ELF-1 (cell line): ENCODE measurements around the gene MGAT3.

Experiments used
- DNase-seq: peaks from one replicate; pipeline ENCODE4 v3.0.0-alpha.2; 2016; ENCODE audit warnings: low read depth, low spot score

The MGAT3 gene

DNA sequence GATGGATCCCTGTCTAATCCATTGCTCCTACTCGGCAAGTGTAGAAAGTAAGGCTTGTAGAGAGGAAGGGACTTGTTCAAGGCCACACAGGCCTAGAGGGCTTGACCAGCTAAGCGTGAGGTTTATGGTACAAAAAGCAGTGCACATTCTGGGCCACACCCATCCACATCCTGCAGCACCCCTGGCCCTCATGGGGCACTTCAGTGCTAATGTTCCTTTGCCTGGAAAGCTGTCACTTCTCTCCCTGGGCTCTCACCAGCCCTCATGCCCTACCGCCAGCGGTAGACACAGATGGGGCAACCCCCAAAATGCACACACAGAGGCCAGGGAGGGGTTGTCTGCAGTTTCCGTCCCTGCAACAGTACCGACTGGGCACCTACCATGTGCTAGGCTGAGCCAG lies 7.1 kb upstream of the MGAT3 start:
- no peak for DNase-seq

DNA sequence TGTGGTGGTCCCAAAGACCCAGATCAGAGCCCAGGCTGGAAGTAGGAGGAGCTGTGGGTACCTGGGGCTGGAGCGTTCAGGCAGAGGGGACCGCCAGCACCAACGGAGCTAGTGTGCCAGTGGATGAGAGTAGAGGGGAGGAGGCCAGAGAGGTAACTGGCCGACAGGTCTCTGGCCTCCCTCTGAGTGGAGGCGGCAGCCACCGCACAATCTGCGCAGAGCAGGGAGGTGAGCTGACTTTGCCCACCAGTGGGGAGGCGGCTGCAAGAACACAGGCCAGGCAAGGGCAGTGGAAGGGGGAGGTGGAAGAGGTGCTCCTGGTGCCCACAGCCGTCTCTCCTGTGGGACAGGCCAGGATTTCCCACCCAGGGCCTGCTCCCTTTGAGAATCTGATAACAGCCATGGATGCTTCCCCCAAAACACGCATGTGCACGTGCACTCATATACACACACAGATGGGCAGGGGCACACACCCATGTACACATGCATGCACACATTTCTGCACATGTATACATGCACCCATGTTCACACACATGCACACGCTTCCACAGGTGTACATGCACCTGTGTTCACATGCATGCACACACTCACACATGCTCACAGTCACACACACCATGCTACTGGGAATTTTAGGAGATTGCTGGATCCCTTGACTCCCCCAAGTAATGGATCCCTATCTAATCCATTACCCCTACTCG lies 6.4 kb upstream of the MGAT3 start:
- no peak for DNase-seq

DNA sequence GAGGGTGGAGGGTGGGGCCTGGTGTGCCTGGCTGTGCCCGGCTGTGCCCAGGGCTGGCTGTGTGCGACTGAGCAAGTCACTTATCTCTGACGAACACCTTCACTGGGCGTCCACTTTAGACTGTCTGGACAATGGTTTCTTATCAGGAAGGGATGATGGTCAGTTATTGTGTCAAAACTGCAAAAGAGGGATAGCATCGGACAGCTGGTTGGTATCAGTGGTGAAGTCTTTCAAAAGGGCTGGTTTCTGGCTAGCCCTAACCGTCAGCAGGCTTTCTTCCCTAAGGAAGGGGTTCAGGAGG lies 4.1 kb upstream of the MGAT3 start:
- DNase-seq = no peak

DNA sequence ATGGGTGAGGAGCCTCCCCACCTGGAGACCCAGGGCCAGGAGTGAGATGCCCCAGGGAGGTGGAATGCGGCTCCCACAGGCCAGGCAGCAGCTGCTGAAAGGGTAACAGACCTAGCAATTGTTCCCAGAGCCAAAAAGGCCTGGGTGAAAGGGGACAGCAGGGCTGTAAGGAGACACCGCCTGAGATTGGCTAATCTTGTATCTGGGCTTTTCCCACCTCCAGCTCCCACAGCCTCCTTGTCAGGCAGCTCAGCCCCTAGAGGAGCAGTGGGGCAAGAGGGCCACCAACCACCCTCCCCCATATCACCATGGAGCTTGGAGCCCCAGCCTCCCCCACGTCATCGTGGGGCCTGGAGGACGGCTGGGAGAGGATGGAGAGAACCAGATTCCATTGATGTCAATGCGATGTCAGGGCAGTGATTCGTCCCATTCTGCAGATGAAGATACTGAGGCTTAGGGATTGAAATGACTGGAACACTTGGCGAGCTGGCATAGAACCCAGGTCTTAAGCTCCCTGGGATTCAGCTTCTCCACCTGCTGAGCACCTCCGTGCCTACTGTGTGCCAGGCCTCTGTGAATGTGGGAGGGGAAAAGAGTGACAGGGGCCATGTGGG lies 2.9 kb upstream of the MGAT3 start:
- peak; percentile 88 for DNase-seq

DNA sequence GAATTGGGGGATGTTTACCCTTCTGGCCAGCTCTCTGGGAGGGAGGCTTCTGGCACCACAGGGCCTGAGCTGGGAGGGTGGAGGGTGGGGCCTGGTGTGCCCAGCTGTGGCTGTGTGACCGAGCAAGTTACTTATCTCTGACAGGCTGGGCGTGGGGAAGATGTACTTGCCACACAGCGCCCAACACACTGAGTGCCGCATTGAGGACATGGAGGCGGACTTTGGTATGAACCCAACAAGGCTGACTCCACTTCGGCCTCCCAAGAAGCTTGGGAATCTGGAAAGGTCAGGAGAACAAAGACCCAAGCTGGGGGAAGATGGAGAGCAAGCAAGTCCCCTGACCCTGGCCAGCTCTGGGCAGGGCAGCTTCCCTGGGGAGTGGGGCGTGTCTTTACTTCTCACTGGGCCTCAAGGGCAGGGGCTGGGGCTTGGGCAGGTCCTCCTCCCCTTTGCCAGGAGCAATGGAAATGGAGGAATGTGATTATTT lies 2.4 kb upstream of the MGAT3 start:
- DNase-seq = peak; percentile 85

DNA sequence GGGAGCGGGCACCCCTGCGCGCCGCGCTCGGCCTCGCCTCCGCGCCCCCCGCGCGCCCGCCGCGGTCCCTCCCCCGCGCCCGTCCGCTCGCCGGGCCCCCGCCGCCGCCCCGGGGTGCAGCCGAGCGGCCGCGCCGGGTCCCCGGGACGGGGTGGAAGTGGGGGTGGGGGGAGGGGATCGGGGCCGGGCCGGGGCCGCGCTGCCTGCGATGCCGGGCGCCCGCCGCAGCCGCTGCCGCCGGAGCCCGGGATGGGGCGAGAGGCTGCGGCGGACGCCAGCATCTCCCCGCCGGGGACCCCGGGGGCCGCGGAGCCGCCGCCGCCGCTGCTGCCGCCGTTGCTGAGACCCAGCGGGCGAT lies 365 bp downstream of the MGAT3 start:
- DNase-seq = no peak

DNA sequence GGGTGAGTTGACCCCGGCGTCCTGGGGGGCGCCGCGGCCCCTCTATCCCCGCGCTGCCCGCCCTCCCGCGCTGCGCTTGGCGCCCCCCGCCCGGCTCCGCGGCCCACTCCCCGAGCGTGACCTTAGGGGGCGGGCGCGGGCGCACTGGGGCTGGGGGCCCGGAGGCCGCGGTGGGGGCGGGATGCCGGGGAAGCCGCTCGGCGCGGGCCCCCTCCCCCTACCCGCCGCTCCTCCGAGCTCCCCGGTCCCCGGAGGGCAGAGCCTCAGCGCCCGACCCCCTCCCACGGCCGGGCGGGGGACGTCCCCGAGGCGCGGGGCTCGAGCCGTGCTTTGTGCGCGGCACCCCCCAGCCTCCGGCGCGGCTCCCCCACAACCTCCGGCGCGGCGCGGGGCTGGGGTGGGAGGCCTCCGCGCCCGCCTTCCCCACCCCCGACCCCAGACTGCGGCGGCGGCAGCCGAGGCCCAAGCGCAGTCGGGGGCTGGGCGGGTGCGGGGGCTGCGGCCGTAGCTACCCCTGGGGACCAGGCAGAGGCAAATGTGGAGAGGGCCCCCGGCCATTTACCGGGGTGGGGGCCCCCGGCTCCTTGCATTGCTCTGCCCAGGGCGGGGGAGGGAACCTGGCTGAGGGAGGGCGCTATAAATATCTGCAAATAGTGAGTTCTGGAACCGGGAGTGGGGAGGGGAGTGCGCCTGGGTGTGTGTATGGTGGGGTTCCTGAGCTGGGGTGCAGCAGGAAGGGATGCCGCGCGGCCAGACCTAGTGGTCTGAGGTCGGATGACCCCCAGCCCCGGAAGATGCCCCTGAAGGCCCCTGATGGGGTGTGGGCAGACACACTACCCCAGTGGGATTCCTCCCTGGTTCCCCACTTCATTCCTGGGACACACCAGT lies 988 bp downstream of the MGAT3 start:
- no peak for DNase-seq

DNA sequence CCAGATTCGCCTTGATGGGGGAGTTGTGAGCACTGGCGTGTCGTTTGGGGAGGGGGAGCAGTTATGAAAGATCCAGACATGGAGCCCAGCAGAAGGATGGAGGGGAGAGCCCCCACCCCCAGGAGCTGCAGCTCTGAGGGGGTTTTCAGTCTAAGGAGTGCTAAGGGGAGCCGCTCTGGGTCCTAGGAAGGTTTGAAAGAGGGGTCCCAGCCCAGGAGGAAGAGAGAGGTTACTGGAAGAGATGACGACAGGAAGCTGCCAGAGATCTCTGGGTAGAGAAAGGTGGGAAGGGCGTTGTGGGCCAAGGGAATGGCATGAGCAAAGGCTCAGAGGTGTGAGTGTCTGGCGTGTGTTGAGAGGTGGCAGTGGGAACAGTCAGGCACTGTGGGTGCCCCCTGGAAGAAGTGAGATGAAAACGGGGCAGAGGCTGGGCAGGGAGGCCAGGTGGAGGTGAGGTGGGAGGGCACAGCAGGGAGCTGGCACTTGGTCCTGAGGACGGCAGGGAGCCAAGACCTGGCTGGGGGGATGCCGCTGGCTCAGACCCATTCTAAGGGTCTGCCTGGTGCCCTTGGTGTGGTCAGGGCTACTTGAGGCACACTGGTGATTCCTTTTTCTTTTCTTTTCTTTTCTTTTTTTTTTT lies 1.8 kb downstream of the MGAT3 start:
- DNase-seq = no peak

DNA sequence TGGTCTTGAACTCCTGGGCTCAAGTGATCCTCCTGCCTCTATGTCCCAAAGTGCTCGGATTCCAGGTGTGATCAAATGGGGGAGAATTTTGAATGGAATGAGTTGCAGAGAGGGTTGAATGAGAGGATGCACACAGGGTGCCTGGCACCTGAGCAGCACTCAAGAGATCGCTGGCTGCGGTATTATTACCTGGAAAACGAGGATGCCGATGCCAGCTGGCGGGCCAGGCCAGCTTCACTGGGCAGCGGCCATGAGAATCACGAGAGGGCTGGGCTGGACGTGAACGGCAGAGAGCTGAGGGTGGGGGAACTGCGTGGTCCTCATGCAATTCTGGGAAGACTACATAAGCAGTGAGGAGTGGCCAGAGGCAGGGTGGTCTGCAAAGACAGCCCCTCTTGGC lies 2.9 kb downstream of the MGAT3 start:
- DNase-seq = no peak

DNA sequence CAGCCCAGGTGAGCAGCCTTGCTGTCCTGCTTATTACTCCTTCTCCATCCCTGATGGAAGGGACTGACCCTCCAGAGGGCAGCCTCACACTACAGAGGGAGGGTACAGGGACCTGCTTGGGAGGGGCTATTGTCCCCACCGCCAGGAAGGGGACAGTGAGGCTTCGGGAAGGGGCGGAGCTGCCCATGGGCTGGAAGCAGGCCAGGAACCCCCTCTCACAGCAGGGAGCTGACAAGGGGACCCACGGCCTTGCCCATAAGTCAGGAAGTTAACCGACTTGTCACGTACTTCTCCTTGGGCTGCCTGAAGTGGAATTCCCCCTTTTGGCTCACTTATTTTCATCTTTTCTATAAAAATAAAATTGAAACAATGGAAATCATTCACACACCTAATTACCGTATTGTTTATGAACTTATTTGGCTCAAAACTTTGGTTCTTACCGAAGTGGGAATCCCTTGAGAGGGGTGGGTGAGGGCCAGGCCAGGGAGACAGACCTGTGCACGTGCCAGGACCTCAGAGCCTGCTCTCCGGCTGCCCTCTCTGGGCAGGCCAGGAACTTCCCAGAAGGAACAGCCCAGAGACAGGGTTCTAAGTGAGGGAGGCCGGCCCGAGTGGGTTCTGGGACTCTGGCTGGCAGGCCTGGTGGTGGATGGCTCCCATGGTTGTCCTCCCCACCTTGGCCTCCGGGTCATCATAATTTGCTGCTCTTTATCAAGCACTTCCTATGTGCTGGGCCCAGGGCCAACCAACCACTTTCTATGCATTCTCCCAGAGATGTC lies 5.8 kb downstream of the MGAT3 start:
- DNase-seq = peak; percentile 68

DNA sequence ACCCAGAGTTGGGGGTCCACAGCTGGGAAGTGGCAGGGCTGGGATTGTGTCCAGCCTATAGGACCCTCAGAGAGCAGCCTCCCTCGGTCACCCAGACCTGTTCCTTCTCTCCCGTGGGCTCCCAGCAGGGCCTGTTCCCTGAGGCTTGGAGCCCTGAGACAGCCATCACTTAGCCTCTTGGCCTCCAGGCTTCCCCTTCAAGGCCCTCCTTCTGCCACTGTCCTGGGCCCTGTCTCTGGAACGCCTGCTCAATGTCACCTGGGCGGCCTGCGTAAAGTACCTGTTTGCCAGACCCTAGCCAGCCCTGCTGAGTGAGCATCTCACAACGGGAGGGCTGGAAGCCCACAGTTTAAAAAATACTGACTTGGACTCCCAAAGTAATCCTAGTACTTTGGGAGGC lies 6.5 kb downstream of the MGAT3 start:
- peak; percentile 55 for DNase-seq

DNA sequence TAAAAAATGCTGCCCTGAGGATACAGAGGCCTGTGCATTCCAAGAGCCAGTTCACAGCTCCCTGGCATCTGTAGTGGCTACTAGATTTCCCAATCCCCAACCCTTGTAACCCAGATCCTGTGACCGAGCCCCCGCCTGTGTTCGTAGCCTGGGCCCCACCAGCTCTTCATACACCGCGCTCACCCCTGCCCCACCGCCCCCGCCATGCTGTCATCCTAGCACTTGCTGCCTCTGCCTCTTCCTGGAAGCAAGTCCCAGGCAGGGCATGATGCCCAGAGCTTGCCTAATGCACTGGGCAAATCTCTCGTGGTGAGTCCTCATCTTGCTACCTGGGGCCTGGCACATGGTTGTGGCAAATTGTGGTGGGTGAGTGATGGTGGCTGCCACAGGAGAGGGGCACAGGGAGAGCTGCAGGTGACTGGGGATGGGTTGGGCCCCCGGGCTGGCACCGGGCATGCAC lies 7.1 kb downstream of the MGAT3 start:
- DNase-seq = no peak

DNA sequence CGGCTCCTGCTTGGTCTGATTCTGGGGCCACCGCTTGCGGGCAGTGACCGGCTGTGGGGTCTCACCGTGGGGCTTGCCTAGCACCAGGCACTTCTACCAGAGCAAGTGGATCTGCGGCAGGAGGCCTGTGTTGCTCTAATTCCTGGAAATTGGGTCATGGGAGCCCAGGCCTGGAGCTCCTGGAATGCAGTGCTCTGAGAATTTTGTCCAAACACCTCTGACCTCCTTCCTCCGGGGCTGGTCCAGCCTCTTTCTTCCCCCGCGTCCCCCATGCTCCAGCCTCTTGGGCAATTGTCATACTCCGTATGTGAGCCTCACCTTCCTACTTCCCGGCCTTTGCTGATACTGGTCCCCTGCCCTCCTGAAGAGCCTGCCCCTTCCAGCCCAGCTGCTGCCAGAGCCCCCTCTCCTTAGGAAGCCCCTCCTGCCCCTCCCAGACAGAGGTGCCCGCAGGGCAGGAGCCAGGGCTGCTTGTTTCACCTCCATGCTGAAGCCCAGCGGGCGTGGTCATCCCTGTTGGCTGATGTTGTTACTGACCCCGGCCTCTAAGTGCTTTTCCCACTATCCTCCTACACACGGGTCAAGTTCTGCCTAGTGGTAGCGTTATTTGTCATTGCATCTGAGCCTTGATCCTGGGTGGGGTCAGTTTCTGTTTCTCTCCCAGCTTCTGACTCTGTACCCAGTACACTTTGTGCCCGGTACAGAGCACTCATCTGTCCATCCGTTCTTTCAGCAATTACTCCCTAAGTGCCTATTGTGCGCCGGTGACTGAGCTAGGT lies 9.6 kb downstream of the MGAT3 start:
- peak; percentile 71 for DNase-seq

DNA sequence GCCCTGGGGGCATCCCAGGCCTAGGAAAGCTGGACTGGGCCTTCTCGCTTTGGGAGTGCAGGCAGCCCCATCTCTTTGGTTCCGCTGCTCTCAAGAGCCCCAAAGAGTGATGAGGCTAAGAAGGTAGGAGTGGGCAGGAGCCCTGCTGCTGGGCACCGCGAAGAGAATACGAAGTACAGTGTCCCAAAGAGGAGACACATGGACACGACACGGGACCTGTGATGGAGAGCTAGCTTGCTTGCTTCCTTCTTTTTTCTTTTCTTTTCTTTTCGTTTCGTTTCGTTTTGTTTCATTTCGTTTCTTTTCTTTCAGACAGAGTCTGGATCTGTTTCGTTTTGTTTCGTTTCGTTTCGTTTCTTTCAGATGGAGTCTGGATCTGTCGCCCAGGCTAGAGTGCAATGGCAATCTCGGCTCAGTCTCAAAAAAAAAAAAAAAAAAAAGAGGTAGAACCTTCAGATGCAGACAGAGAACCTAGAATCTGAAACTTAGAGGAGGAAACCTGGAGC lies 10.6 kb downstream of the MGAT3 start:
- DNase-seq = no peak

DNA sequence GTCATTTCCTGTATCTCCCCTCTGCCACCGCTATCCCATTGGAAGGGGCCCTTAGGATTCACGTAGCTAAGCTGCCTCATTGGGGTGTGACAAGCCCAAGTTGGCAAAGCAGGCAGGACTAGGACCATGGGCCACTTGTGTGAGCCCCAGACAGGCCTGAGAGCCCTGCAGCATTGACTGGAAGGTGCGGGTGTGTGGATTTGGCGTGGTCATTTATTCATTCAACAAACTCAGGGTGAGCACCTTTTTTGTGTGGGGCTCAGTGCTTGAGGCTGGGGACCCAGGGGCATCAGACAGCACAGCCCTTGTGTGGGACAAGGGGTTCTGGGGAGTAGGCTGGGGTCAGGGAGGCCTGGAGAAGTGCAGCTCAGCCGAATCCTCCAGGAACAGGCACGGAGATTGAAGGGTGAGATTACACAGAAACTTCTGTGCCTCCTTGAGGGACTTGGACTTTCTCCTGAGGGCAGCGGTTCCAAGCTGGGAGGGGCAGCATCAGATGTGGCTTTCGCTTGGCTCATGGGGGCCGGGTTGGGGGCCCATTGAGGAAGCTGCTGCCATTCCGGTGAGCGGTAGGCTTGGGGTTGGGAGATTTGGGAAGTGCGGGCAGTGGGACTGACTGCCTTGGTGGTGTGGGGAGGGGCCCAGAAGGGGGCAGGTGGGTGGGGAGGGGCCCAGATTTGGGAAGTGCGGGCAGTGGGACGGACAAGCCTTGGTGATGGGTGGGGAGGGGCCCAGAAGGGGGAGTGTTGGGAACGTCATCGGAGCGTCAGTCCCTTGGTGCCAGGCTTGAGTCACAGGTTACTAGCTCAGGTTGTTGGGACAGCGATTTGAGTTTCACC lies 11.9 kb downstream of the MGAT3 start:
- DNase-seq = no peak

DNA sequence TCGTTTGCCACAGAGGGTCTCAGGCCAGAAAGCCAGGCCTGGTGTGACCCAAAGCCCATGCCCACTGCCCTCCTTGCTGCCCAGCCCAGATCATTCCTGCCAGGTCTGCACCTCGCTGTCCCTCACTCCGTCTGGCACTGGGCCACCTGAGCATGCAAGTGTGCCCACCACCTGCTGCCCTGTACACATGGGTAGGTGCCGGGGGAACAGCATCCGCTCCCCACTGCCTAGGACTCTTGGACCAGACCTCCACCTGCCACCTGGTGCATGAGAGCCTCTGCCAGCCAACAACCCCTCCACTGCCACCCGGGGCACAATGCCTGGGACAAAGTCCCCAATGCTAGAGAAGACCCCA lies 12.5 kb downstream of the MGAT3 start:
- no peak for DNase-seq

DNA sequence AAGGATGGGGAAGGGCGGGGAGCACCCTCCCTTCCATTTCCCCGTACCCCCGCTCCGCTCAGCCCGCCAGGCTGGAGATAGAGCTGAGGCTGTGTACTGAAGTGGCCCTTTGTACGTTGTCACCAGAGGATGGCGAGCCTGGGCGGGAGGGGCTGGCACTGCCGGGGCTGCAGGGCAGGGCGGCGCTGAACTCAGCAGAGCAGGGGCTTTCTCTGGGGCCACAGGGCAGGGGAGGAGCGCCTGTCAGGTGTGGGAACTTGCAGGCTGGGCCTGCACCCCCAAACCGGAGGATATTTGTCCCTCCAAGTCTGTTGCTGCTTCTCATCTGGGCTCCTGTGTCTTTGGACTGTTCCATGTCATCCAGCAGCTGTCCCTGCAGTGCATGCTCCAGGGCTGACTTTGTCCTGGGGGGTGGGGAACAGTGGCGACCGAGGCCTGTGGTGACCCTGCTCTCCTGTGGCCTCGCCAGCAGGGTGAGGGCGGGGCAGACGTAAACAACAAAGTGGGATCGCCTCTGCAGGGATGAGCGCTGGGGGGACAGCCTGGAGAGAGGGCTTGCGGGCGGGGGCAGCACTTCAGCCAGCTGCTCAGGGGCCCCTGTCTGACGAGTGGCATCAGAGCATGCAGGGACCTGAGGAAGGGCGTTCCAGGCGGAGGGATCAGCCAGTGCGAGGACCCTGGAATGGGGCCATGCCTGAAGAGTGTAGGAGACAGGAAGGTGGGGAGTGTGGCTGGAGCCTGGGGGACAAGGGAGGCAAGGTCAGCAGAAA lies 13.1 kb downstream of the MGAT3 start:
- peak; percentile 54 for DNase-seq

DNA sequence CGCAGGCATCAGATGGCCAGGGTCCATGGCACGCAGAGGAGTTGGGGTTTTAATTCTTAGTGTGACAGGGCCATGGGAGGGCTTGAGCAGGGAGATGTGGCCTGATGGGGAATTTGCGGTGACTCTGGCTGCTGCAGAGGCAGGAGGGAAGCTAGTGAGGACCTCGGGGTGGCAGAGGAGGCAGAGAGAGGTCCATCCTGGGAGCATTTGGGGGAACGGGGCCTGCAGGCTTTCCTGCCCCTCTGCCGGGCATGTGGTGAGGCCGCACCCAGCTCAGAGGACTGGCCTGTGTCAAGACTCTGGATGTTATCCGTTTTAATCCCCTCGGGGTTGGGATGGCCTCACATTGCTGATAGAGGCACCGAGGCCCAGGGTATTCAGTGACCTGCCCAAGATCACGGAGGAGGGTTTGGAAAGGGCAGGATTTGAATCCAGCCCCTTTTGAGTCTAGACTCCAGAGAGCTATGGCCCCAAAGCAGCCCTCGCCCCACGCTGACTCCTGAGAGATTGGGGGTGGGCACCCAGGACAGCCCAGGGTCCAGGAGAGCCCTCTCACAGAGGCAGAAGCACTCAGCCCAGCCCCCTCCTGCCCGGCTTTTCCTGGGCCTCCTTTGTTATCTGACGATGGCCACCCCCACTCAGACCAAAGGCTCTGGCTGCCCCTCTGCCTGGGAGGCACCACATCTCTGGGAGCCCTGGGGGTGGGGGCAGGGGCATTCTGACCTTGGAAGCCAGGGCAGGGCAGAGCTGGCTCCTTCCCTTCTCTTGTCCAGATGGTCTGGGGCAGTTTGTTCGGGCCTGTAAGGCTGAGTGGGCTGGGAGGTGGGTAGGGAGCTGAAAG lies 13.9 kb downstream of the MGAT3 start:
- peak; percentile 75 for DNase-seq
